ENCODE results near the gene ZBED2. TPM values are rescaled to one million over a fixed set of nuclear protein-coding genes. Genes with fewer than 3 reads are reported as not detected.

The ZBED2 gene
- total RNA-seq, 1 experiment from 2014 or later: 0.07 TPM

GRCh38 chr3:111579495-111579894 is 15.7 kb downstream of the ZBED2 start:
- Mint-ChIP-seq H3K4me1 (no peaks in the 10 kb centered on the region), H3K4me3 (no peak overlapping the region), H3K27ac (no peak overlapping the region), H3K36me3 (peaks cover 17% of the 10 kb centered on the region), H3K9me3 (peaks cover 22% of the 10 kb centered on the region), H3K27me3 (ENCODE audit: low read depth) (no peaks in the 10 kb centered on the region; the same call in 1 of the 2 replicates)
- ATAC-seq (no peak), DNase-seq (ENCODE audit: low spot score) (no peak)
- POLR2A ChIA-PET: no interaction called here
- CTCF ChIA-PET: interaction anchor here (2.1 kb wide), 1 partner anchor 112 kb away, joined by 19 read pairs; no protein-coding TSS in a partner anchor
- TF ChIP-seq NR1H2 (CRISPR knock-in tag; IDR thresholded peaks at IDR 0.05) (no peak), SP1 (CRISPR knock-in tag; conservative IDR thresholded peaks at IDR 0.05) (no peak), CBFB (CRISPR knock-in tag; IDR thresholded peaks at IDR 0.05; ENCODE audit: low read depth) (no peak), ZBTB21 (CRISPR knock-in tag; IDR thresholded peaks at IDR 0.05; ENCODE audit: borderline replicate concordance) (no peak), TCF7 (CRISPR knock-in tag; IDR thresholded peaks at IDR 0.05; ENCODE audit: low read depth) (no peak), E2F4 (CRISPR knock-in tag; IDR thresholded peaks at IDR 0.05; ENCODE audit: borderline replicate concordance, low read depth) (no peak), NFATC4 (CRISPR knock-in tag; IDR thresholded peaks at IDR 0.05) (no peak), SOX15 (CRISPR knock-in tag; IDR thresholded peaks at IDR 0.05) (no peak)

GRCh38 chr3:111578867-111579266 is 16.3 kb downstream of the ZBED2 start:
- Mint-ChIP-seq H3K27ac (no peak overlapping the region), H3K4me3 (no peak overlapping the region), H3K36me3 (peaks cover 13% of the 10 kb centered on the region), H3K9me3 (peaks cover 16% of the 10 kb centered on the region), H3K27me3 (ENCODE audit: low read depth) (no peaks in the 10 kb centered on the region; the same call in 1 of the 2 replicates), H3K4me1 (no peaks in the 10 kb centered on the region)
- ATAC-seq (no peak), DNase-seq (ENCODE audit: low spot score) (no peak)
- CTCF ChIA-PET: interaction anchor here (0.9 to 2.1 kb wide), 8 partner anchors 10 to 434 kb away, joined by 3 to 19 read pairs (median 9); partner anchors contain the start of gene ABHD10
- POLR2A ChIA-PET: no interaction called here
- TF ChIP-seq SOX15 (CRISPR knock-in tag; IDR thresholded peaks at IDR 0.05) (no peak), CREM (CRISPR knock-in tag; IDR thresholded peaks at IDR 0.05) (no peak), FOXP1 (CRISPR knock-in tag; IDR thresholded peaks at IDR 0.05; ENCODE audit: borderline replicate concordance) (no peak), MXD4 (CRISPR knock-in tag; IDR thresholded peaks at IDR 0.05; ENCODE audit: borderline replicate concordance) (no peak), MAX (CRISPR knock-in tag; IDR thresholded peaks at IDR 0.05) (no peak), NFATC4 (CRISPR knock-in tag; IDR thresholded peaks at IDR 0.05) (no peak), ZNF281 (CRISPR knock-in tag; IDR thresholded peaks at IDR 0.05) (no peak), CTCF (IDR thresholded peaks at IDR 0.05) (no peak), ELF4 (CRISPR knock-in tag; IDR thresholded peaks at IDR 0.05; ENCODE audit: low read depth) (no peak), ZNF317 (CRISPR knock-in tag; IDR thresholded peaks at IDR 0.05; ENCODE audit: borderline replicate concordance, low read depth) (no peak), NR2C2 (CRISPR knock-in tag; IDR thresholded peaks at IDR 0.05) (no peak), ZBTB43 (CRISPR knock-in tag; IDR thresholded peaks at IDR 0.05) (no peak), FOXK1 (CRISPR knock-in tag; IDR thresholded peaks at IDR 0.05) (no peak), ATF3 (CRISPR knock-in tag; conservative IDR thresholded peaks at IDR 0.05) (no peak)

Measured in WTC11 (cell line).